SJCRH30 (cell line): ENCODE data around the gene COL17A1. TPM values are rescaled to one million over a fixed set of nuclear protein-coding genes. Genes with fewer than 3 reads are reported as not detected.

Experiments
- DNase-seq, 2 experiments: peaks; one replicate each; pipeline ENCODE4 v3.0.0-alpha.2; 2015 to 2020
- H3K27ac ChIP-seq: fragments of 250-450 bp; sonication (Bioruptor Pico); 2 replicates; pipeline ENCODE4 v1.5.1; 2020; ENCODE audit warnings: mild to moderate bottlenecking, moderate library complexity
- H3K27me3 ChIP-seq: fragments of 250-450 bp; sonication (Bioruptor Pico); 2 replicates; pipeline ENCODE4 v1.5.1; 2020; ENCODE audit warnings: mild to moderate bottlenecking, moderate library complexity
- H3K36me3 ChIP-seq: fragments of 250-450 bp; sonication (Bioruptor Pico); 2 replicates; pipeline ENCODE4 v1.5.1; 2020; ENCODE audit warnings: mild to moderate bottlenecking, moderate library complexity
- H3K4me1 ChIP-seq: fragments of 250-450 bp; sonication (Bioruptor Pico); 2 replicates; pipeline ENCODE4 v1.5.1; 2020; ENCODE audit warnings: mild to moderate bottlenecking, moderate library complexity
- H3K4me3 ChIP-seq: fragments of 250-450 bp; sonication (Bioruptor Pico); 2 replicates; pipeline ENCODE4 v1.5.1; 2020; ENCODE audit warnings: mild to moderate bottlenecking, moderate library complexity
- H3K9me3 ChIP-seq: fragments of 250-450 bp; sonication (Bioruptor Pico); replicated peaks from 2 replicates; pipeline ENCODE4 v1.5.1; 2020; ENCODE audit warnings: mild to moderate bottlenecking, moderate library complexity
- total RNA-seq: library from RNA; depleted of rRNA; stranded (reverse); fragments of >200 nt; shearing (Covaris generic); gene quantifications from 2 replicates; pipeline ENCODE4 v1.2.3, GENCODE V29; 2014

The COL17A1 gene
- total RNA-seq, 1 experiment from 2014 or later: not detected

GRCh38 chr10:104036518-104037260 is 49.0 kb downstream of the COL17A1 start:
- no peaks in the 10 kb centered on the region for H3K27me3 ChIP-seq
- no peak for DNase-seq
- no peak overlapping the region for H3K27ac ChIP-seq
- H3K9me3 ChIP-seq: no peaks in the 10 kb centered on the region
- no peaks in the 10 kb centered on the region for H3K36me3 ChIP-seq
- H3K4me1 ChIP-seq: no peaks in the 10 kb centered on the region
- no peak overlapping the region for H3K4me3 ChIP-seq

- Histone ChIP-seq H3K9me3 (no peaks in the 10 kb centered on the region), H3K27ac (no peak overlapping the region), H3K4me1 (no peaks in the 10 kb centered on the region), H3K36me3 (no peaks in the 10 kb centered on the region), H3K27me3 (no peaks in the 10 kb centered on the region), H3K4me3 (no peak overlapping the region)
- DNase-seq: no peak
Observed at GRCh38 chr10:104036069-104036384, 49.7 kb downstream of the COL17A1 start.

- no peaks in the 10 kb centered on the region for H3K27me3 ChIP-seq
- H3K27ac ChIP-seq: no peak overlapping the region
- H3K9me3 ChIP-seq: no peaks in the 10 kb centered on the region
- DNase-seq: no peak
- no peaks in the 10 kb centered on the region for H3K4me1 ChIP-seq
- no peaks in the 10 kb centered on the region for H3K36me3 ChIP-seq
- no peak overlapping the region for H3K4me3 ChIP-seq
Observed at GRCh38 chr10:104035194-104036068, 50.2 kb downstream of the COL17A1 start.

GRCh38 chr10:104034401-104035193 is 51.1 kb downstream of the COL17A1 start:
- H3K36me3 ChIP-seq: no peaks in the 10 kb centered on the region
- no peak for DNase-seq

GRCh38 chr10:104033966-104034365 is 51.7 kb downstream of the COL17A1 start:
- no peaks in the 10 kb centered on the region for H3K36me3 ChIP-seq

More at GRCh38 chr10:104034401-104035193, 51.1 kb downstream of the COL17A1 start:
- no peak overlapping the region for H3K27ac ChIP-seq
- no peaks in the 10 kb centered on the region for H3K4me1 ChIP-seq
- no peaks in the 10 kb centered on the region for H3K27me3 ChIP-seq
- H3K4me3 ChIP-seq: no peak overlapping the region
- no peaks in the 10 kb centered on the region for H3K9me3 ChIP-seq

GRCh38 chr10:104033401-104033930 is 52.2 kb downstream of the COL17A1 start:
- DNase-seq: no peak
- H3K27ac ChIP-seq: no peak overlapping the region

More at GRCh38 chr10:104033966-104034365, 51.7 kb downstream of the COL17A1 start:
- no peaks in the 10 kb centered on the region for H3K4me1 ChIP-seq
- no peaks in the 10 kb centered on the region for H3K9me3 ChIP-seq
- DNase-seq: no peak
- no peak overlapping the region for H3K27ac ChIP-seq
- no peak overlapping the region for H3K4me3 ChIP-seq
- H3K27me3 ChIP-seq: no peaks in the 10 kb centered on the region

GRCh38 chr10:104032144-104032775 is 53.4 kb downstream of the COL17A1 start:
- no peak overlapping the region for H3K27ac ChIP-seq
- H3K4me1 ChIP-seq: no peaks in the 10 kb centered on the region
- no peaks in the 10 kb centered on the region for H3K9me3 ChIP-seq

More at GRCh38 chr10:104033401-104033930, 52.2 kb downstream of the COL17A1 start:
- H3K4me3 ChIP-seq: no peak overlapping the region
- H3K27me3 ChIP-seq: no peaks in the 10 kb centered on the region
- H3K9me3 ChIP-seq: no peaks in the 10 kb centered on the region
- no peaks in the 10 kb centered on the region; the same call in 1 of the 2 replicates for H3K36me3 ChIP-seq
- no peaks in the 10 kb centered on the region for H3K4me1 ChIP-seq

GRCh38 chr10:104031631-104032030 is 54.0 kb downstream of the COL17A1 start:
- no peaks in the 10 kb centered on the region; the same call in none of the 2 replicates for H3K36me3 ChIP-seq
- H3K27ac ChIP-seq: no peak overlapping the region
- H3K27me3 ChIP-seq: no peaks in the 10 kb centered on the region
- H3K4me3 ChIP-seq: no peak overlapping the region
- DNase-seq: no peak
- H3K9me3 ChIP-seq: no peaks in the 10 kb centered on the region
- no peaks in the 10 kb centered on the region for H3K4me1 ChIP-seq

More at GRCh38 chr10:104032144-104032775, 53.4 kb downstream of the COL17A1 start:
- DNase-seq: no peak
- H3K36me3 ChIP-seq: no peaks in the 10 kb centered on the region; the same call in 1 of the 2 replicates
- no peaks in the 10 kb centered on the region for H3K27me3 ChIP-seq
- H3K4me3 ChIP-seq: no peak overlapping the region

GRCh38 chr10:104029521-104029860 is 56.2 kb downstream of the COL17A1 start:
- H3K36me3 ChIP-seq: peaks cover 10% of the 10 kb centered on the region
- no peak for DNase-seq

GRCh38 chr10:104028823-104029520 is 56.7 kb downstream of the COL17A1 start:
- Histone ChIP-seq H3K27ac (no peak overlapping the region), H3K4me3 (no peak overlapping the region), H3K27me3 (no peaks in the 10 kb centered on the region), H3K4me1 (no peaks in the 10 kb centered on the region), H3K36me3 (peaks cover 10% of the 10 kb centered on the region), H3K9me3 (no peaks in the 10 kb centered on the region)
- DNase-seq: no peak

More at GRCh38 chr10:104029521-104029860, 56.2 kb downstream of the COL17A1 start:
- Histone ChIP-seq H3K4me1 (no peaks in the 10 kb centered on the region), H3K27ac (no peak overlapping the region), H3K9me3 (no peaks in the 10 kb centered on the region), H3K27me3 (no peaks in the 10 kb centered on the region), H3K4me3 (no peak overlapping the region)

- no peaks in the 10 kb centered on the region for H3K4me1 ChIP-seq
- no peaks in the 10 kb centered on the region for H3K27me3 ChIP-seq
- no peaks in the 10 kb centered on the region for H3K9me3 ChIP-seq
- peaks cover 10% of the 10 kb centered on the region for H3K36me3 ChIP-seq
- no peak for DNase-seq
- no peak overlapping the region for H3K27ac ChIP-seq
- H3K4me3 ChIP-seq: no peak overlapping the region
Observed at GRCh38 chr10:104028146-104028545, 57.5 kb downstream of the COL17A1 start.

- Histone ChIP-seq H3K4me3 (no peak overlapping the region), H3K36me3 (peaks cover 15% of the 10 kb centered on the region), H3K27me3 (no peaks in the 10 kb centered on the region), H3K27ac (no peak overlapping the region), H3K4me1 (no peaks in the 10 kb centered on the region), H3K9me3 (no peaks in the 10 kb centered on the region)
- DNase-seq: no peak
Observed at GRCh38 chr10:104026762-104027161, 58.9 kb downstream of the COL17A1 start.

GRCh38 chr10:104025524-104025923 is 60.2 kb downstream of the COL17A1 start:
- H3K27ac ChIP-seq: no peak overlapping the region
- H3K27me3 ChIP-seq: no peaks in the 10 kb centered on the region
- no peak overlapping the region for H3K4me3 ChIP-seq
- H3K36me3 ChIP-seq: peaks cover 19% of the 10 kb centered on the region
- no peaks in the 10 kb centered on the region for H3K9me3 ChIP-seq
- no peaks in the 10 kb centered on the region for H3K4me1 ChIP-seq
- DNase-seq: no peak

- Histone ChIP-seq H3K4me3 (no peak overlapping the region), H3K36me3 (peaks cover 19% of the 10 kb centered on the region), H3K9me3 (no peaks in the 10 kb centered on the region)
Observed at GRCh38 chr10:104022026-104022425, 63.7 kb downstream of the COL17A1 start.

More at GRCh38 chr10:104022026-104022425, 63.7 kb downstream of the COL17A1 start:
- Histone ChIP-seq H3K27me3 (no peaks in the 10 kb centered on the region), H3K27ac (no peak overlapping the region), H3K4me1 (no peaks in the 10 kb centered on the region)
- DNase-seq: no peak
